ENCODE results near the gene NOL7.
A peak's percentile ranks its signal among the peaks of the same experiment; 100 is the strongest.

Gene NOL7

GRCh38 chr6:13614926-13615791 is at the start of gene NOL7:
Gene NOL7 (plus strand): TSS chr6:13615335. CDS start chr6:13615359, 24 bp downstream.
- peak; percentile 79 for DNase-seq

GRCh38 chr6:13565921-13566320 is 49.2 kb upstream of the NOL7 start:
- no peak for DNase-seq

- no peak for DNase-seq
Measured at GRCh38 chr6:13566500-13566899, 48.6 kb upstream of the NOL7 start.

GRCh38 chr6:13568970-13569369 is 46.2 kb upstream of the NOL7 start:
- no peak for DNase-seq

GRCh38 chr6:13572240-13572639 is 42.9 kb upstream of the NOL7 start:
- DNase-seq, result no peak

- no peak for DNase-seq
Measured at GRCh38 chr6:13572951-13573654, 42.0 kb upstream of the NOL7 start.

GRCh38 chr6:13573669-13574110 is 41.4 kb upstream of the NOL7 start:
- no peak for DNase-seq

GRCh38 chr6:13574149-13574570 is 41.0 kb upstream of the NOL7 start:
- peak; percentile 71 for DNase-seq

GRCh38 chr6:13574571-13575376 is 40.4 kb upstream of the NOL7 start, which contains the start of gene SIRT5:
Gene SIRT5 (plus strand): TSS chr6:13574601. CDS start chr6:13584111, 9,510 bp downstream.
- peak; percentile 76 for DNase-seq

GRCh38 chr6:13575377-13575775 is 39.8 kb upstream of the NOL7 start:
- DNase-seq, result no peak

GRCh38 chr6:13576017-13576416 is 39.1 kb upstream of the NOL7 start:
- DNase-seq, result no peak

GRCh38 chr6:13577926-13578325 is 37.2 kb upstream of the NOL7 start:
- no peak for DNase-seq

- DNase-seq, result no peak
Measured at GRCh38 chr6:13579911-13580310, 35.2 kb upstream of the NOL7 start.

GRCh38 chr6:13581700-13582229 is 33.4 kb upstream of the NOL7 start:
- no peak for DNase-seq

- DNase-seq, result no peak
Measured at GRCh38 chr6:13586603-13587542, 28.3 kb upstream of the NOL7 start.

GRCh38 chr6:13589801-13590200 is 25.3 kb upstream of the NOL7 start:
- no peak for DNase-seq

- no peak for DNase-seq
Measured at GRCh38 chr6:13590574-13591153, 24.5 kb upstream of the NOL7 start.

- no peak for DNase-seq
Measured at GRCh38 chr6:13591205-13591921, 23.8 kb upstream of the NOL7 start.

GRCh38 chr6:13593103-13593502 is 22.0 kb upstream of the NOL7 start:
- DNase-seq, result no peak

GRCh38 chr6:13593720-13594119 is 21.4 kb upstream of the NOL7 start:
- no peak for DNase-seq

GRCh38 chr6:13597073-13597472 is 18.1 kb upstream of the NOL7 start:
- DNase-seq, result no peak
